HuH-7 (cell line): Measurements from ENCODE around the gene STARD4.

Experiments used
- DNase-seq: peaks from one replicate; pipeline ENCODE4 v3.0.0; 2011; ENCODE audit warnings: low spot score

STARD4 gene

GRCh38 chr5:111520908-111521307, 8.6 kb upstream of the STARD4 start:
- DNase-seq: no peak

- no peak for DNase-seq
These were observed 6.4 kb upstream of the STARD4 start for GRCh38 chr5:111518777-111519176.

GRCh38 chr5:111517853-111518501, 5.6 kb upstream of the STARD4 start:
- DNase-seq: no peak

GRCh38 chr5:111514087-111514486, 1.8 kb upstream of the STARD4 start:
- no peak for DNase-seq

GRCh38 chr5:111513131-111513520, 791 bp upstream of the STARD4 start:
- DNase-seq: no peak

- DNase-seq: no peak
These were observed 432 bp downstream of the STARD4 start for GRCh38 chr5:111511831-111512374.

GRCh38 chr5:111511174-111511830, 1.0 kb downstream of the STARD4 start:
- DNase-seq: no peak

GRCh38 chr5:111509119-111509518, 3.2 kb downstream of the STARD4 start:
- no peak for DNase-seq

GRCh38 chr5:111507276-111507675, 5.1 kb downstream of the STARD4 start:
- no peak for DNase-seq

GRCh38 chr5:111505096-111505495, 7.2 kb downstream of the STARD4 start:
- no peak for DNase-seq

- DNase-seq: no peak
These were observed 9.4 kb downstream of the STARD4 start for GRCh38 chr5:111502956-111503355.

- DNase-seq: no peak
These were observed 14.0 kb downstream of the STARD4 start for GRCh38 chr5:111498346-111498745.

GRCh38 chr5:111495159-111495558, 17.2 kb downstream of the STARD4 start:
- DNase-seq: no peak

GRCh38 chr5:111494355-111494999, 17.9 kb downstream of the STARD4 start:
- no peak for DNase-seq

GRCh38 chr5:111493031-111493430, 19.3 kb downstream of the STARD4 start:
- DNase-seq: no peak

- DNase-seq: no peak
These were observed 24.0 kb downstream of the STARD4 start for GRCh38 chr5:111488353-111488752.

- no peak for DNase-seq
These were observed 25.4 kb downstream of the STARD4 start for GRCh38 chr5:111486926-111487325.

GRCh38 chr5:111486055-111486454, 26.3 kb downstream of the STARD4 start:
- DNase-seq: no peak

GRCh38 chr5:111480346-111480745, 32.0 kb downstream of the STARD4 start:
- no peak for DNase-seq

GRCh38 chr5:111478898-111479297, 33.4 kb downstream of the STARD4 start:
- DNase-seq: no peak

- no peak for DNase-seq
These were observed 34.1 kb downstream of the STARD4 start for GRCh38 chr5:111478266-111478665.

GRCh38 chr5:111472579-111472978, 39.8 kb downstream of the STARD4 start:
- DNase-seq: no peak

GRCh38 chr5:111472096-111472495, 40.2 kb downstream of the STARD4 start:
- DNase-seq: no peak
